K562 (cell line): ENCODE results near the gene OR10P1.

Experiments used
- ARNT ChIP-seq, 2 experiments: fragments of 450-650 bp; IDR thresholded peaks; 2 replicates each; pipeline ENCODE4 v1.6.1; 2016; ENCODE audit warnings: mild to moderate bottlenecking in 1 of 2
- CHD2 ChIP-seq: IDR thresholded peaks from 2 replicates; pipeline ENCODE4 v1.6.1; 2011; ENCODE audit warnings: low read depth, low read length
- EP300 ChIP-seq: IDR thresholded peaks from 2 replicates; pipeline ENCODE4 v1.6.1; 2012; ENCODE audit warnings: low read length, improper control_type of control experiment
- EZH2 ChIP-seq: IDR thresholded peaks from 2 replicates; pipeline ENCODE4 v1.6.1; 2012; ENCODE audit warnings: low read depth, mild to moderate bottlenecking, inconsistent platforms, low read length, borderline replicate concordance
- RAD21 ChIP-seq, 2 experiments: fragments of 250-450 bp in 1 of 2; fragments of 450-650 bp in 1 of 2; sonication (Bioruptor Pico) in 1 of 2; formaldehyde crosslinking in 1 of 2; IDR thresholded peaks in 1 of 2; conservative IDR thresholded peaks in 1 of 2; 2 replicates each; pipeline versions ENCODE4 v1.4.0 to v1.8.0; 2020 to 2022; ENCODE audit warnings: mild to moderate bottlenecking in 2 of 2, moderate library complexity in 1 of 2
- TCF7 ChIP-seq: sonication (generic); IDR thresholded peaks from 2 replicates; pipeline ENCODE4 v1.6.1; 2016; ENCODE audit warnings: antibody characterized with exemption, borderline replicate concordance
- ZNF280A ChIP-seq: fragments of 450-650 bp; IDR thresholded peaks from 2 replicates; pipeline ENCODE4 v1.6.1; 2018; ENCODE audit warnings: mild to moderate bottlenecking, low read depth; ENCODE audit not compliant: partially characterized antibody
- ZNF3 ChIP-seq: fragments of 250-450 bp; sonication (Bioruptor Pico); IDR thresholded peaks from 2 replicates; pipeline ENCODE4 v1.5.0; 2021; ENCODE audit warnings: mild to moderate bottlenecking, moderate library complexity
- ZNF696 ChIP-seq: fragments of 250-450 bp; sonication (Bioruptor Pico); conservative IDR thresholded peaks from 2 replicates; pipeline ENCODE4 v1.4.0; 2020; ENCODE audit warnings: mild to moderate bottlenecking, moderate library complexity

- no peak for TF ChIP-seq ZNF696 (CRISPR knock-in tag)
- TF ChIP-seq EZH2 = no peak
- TF ChIP-seq EP300 = no peak
- no peak for TF ChIP-seq ZNF3 (CRISPR knock-in tag)
- no peak for TF ChIP-seq TCF7
- TF ChIP-seq CHD2 = no peak
- TF ChIP-seq ZNF280A = no peak
- TF ChIP-seq ARNT (IDR thresholded peaks at IDR 0.05) = no peak
- TF ChIP-seq RAD21 (CRISPR knock-in tag; conservative IDR thresholded peaks at IDR 0.05 in 1 of 2, IDR thresholded peaks at IDR 0.05 in 1 of 2) = no peak
Observed at GRCh38 chr12:55673638-55674037, 36.9 kb downstream of the OR10P1 start.
